Measurements from ENCODE around the gene IGHMBP2. TPM values are rescaled to one million over a fixed set of nuclear protein-coding genes. Genes with fewer than 3 reads are reported as not detected.

IGHMBP2 gene
- total RNA-seq, 2 experiments from 2014 or later = 17.5 to 37.9 TPM

DNA sequence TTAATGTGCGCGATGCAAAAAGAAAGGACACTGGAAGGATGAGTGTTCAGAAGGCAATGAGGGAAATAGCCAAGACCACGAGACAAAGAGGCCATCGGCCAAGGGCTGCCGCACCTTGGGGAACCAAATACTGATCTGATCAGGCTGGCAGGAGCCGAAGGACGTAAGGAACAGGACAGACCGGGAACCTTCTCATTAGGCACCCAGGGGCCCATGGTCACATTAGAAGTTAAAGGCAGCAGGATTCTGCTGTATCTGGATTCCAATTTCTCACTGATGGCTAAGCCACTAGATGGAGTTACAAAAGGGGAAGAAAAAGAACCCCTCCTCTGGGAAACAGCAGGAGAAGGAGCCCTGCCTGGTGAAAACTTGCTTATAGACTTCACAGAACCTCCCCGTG, 33.2 kb upstream of the IGHMBP2 start:
- no peaks in the 10 kb centered on the region for H3K9me3 ChIP-seq (ENCODE audit: low read length)
- no peak overlapping the region for H2AFZ ChIP-seq (ENCODE audit: low read length)
- intact Hi-C loops (cut with micrococcal nuclease; ENCODE audit: unreplicated experiment) = no loop called here
- H3K4me3 ChIP-seq (ENCODE audit: low read depth, low read length, poor library complexity, severe bottlenecking) = no peak overlapping the region
- H3K27ac ChIP-seq (ENCODE audit: low read depth, low read length, poor library complexity, severe bottlenecking) = no peak overlapping the region
- no peaks in the 10 kb centered on the region for H3K36me3 ChIP-seq (ENCODE audit: insufficient read depth, low read length)
- ChIA-PET POLR2A (no interaction called here), CTCF (ENCODE audit: unreplicated experiment) (no interaction called here)
- no peaks in the 10 kb centered on the region for H4K20me1 ChIP-seq (ENCODE audit: insufficient read depth, low read length)
- no peaks in the 10 kb centered on the region for H3K4me1 ChIP-seq (ENCODE audit: insufficient read depth, low read length, poor library complexity, severe bottlenecking)
- H3K9me2 ChIP-seq (ENCODE audit: insufficient read depth, low read length) = no peaks in the 10 kb centered on the region
- DNase-seq (ENCODE audit: low spot score) = no peak
- TF ChIP-seq, protein P1, sequence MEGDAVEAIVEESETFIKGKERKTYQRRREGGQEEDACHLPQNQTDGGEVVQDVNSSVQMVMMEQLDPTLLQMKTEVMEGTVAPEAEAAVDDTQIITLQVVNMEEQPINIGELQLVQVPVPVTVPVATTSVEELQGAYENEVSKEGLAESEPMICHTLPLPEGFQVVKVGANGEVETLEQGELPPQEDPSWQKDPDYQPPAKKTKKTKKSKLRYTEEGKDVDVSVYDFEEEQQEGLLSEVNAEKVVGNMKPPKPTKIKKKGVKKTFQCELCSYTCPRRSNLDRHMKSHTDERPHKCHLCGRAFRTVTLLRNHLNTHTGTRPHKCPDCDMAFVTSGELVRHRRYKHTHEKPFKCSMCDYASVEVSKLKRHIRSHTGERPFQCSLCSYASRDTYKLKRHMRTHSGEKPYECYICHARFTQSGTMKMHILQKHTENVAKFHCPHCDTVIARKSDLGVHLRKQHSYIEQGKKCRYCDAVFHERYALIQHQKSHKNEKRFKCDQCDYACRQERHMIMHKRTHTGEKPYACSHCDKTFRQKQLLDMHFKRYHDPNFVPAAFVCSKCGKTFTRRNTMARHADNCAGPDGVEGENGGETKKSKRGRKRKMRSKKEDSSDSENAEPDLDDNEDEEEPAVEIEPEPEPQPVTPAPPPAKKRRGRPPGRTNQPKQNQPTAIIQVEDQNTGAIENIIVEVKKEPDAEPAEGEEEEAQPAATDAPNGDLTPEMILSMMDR (conservative IDR thresholded peaks at IDR 0.05; ENCODE audit: low read length) = no peak
- no peak for TF ChIP-seq EZH2phosphoT487 (IDR thresholded peaks at IDR 0.05; ENCODE audit: borderline replicate concordance, low read depth, low read length)
- no peaks in the 10 kb centered on the region for H3K79me2 ChIP-seq (ENCODE audit: insufficient read depth, low read depth, low read length)
- H3K4me2 ChIP-seq (ENCODE audit: low read length) = no peak overlapping the region
- no TSS peak for BruUV-seq (replicated peaks)

GRCh38 chr11:68872216-68873003, 31.3 kb upstream of the IGHMBP2 start:
- BruUV-seq (replicated peaks) = no TSS peak
- Histone ChIP-seq H3K36me3 (ENCODE audit: insufficient read depth, low read length) (no peaks in the 10 kb centered on the region), H3K79me2 (ENCODE audit: insufficient read depth, low read depth, low read length) (no peaks in the 10 kb centered on the region), H2AFZ (ENCODE audit: low read length) (no peak overlapping the region), H3K27ac (ENCODE audit: low read depth, low read length, poor library complexity, severe bottlenecking) (no peak overlapping the region), H4K20me1 (ENCODE audit: insufficient read depth, low read length) (no peaks in the 10 kb centered on the region), H3K4me3 (ENCODE audit: low read depth, low read length, poor library complexity, severe bottlenecking) (no peak overlapping the region), H3K9me3 (ENCODE audit: low read length) (no peaks in the 10 kb centered on the region), H3K4me2 (ENCODE audit: low read length) (no peak overlapping the region), H3K9me2 (ENCODE audit: insufficient read depth, low read length) (no peaks in the 10 kb centered on the region), H3K4me1 (ENCODE audit: insufficient read depth, low read length, poor library complexity, severe bottlenecking) (no peaks in the 10 kb centered on the region)
- no peak for DNase-seq (ENCODE audit: low spot score)
- ChIA-PET POLR2A (interaction anchor here (0.6 kb wide), 1 partner anchor 9 kb away, joined by 3 read pairs; no protein-coding TSS in a partner anchor), CTCF (ENCODE audit: unreplicated experiment) (no interaction called here)
- intact Hi-C loops (cut with micrococcal nuclease; ENCODE audit: unreplicated experiment) = no loop called here
- TF ChIP-seq, protein P1 (conservative IDR thresholded peaks at IDR 0.05; ENCODE audit: low read length) = no peak
- no peak for TF ChIP-seq EZH2phosphoT487 (IDR thresholded peaks at IDR 0.05; ENCODE audit: borderline replicate concordance, low read depth, low read length)

DNA sequence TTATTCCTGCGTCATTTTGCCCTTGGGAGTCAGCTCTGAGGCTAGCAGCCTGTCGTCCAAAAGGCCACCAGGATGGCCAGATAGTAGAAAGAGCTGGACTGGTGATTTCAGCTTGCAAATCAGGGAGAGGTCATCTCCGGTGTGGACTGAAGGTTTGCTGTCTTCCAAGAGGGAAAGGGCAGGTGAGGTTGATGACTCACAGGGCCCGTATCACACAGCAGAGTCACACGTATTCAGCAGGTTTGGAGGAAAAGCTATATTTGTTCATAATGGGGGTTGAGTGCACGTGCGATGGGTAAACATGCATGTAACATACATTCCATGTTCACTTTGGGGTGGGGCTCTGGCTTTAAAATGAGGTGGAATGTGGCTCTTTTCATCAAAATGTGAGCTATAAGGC, 25.7 kb upstream of the IGHMBP2 start:
- Histone ChIP-seq H3K27ac (ENCODE audit: low read depth, low read length, poor library complexity, severe bottlenecking) (no peak overlapping the region), H2AFZ (ENCODE audit: low read length) (no peak overlapping the region), H3K4me3 (ENCODE audit: low read depth, low read length, poor library complexity, severe bottlenecking) (no peak overlapping the region), H3K4me2 (ENCODE audit: low read length) (no peak overlapping the region), H3K9me2 (ENCODE audit: insufficient read depth, low read length) (no peaks in the 10 kb centered on the region), H4K20me1 (ENCODE audit: insufficient read depth, low read length) (no peaks in the 10 kb centered on the region), H3K4me1 (ENCODE audit: insufficient read depth, low read length, poor library complexity, severe bottlenecking) (no peaks in the 10 kb centered on the region), H3K9me3 (ENCODE audit: low read length) (no peaks in the 10 kb centered on the region), H3K36me3 (ENCODE audit: insufficient read depth, low read length) (no peaks in the 10 kb centered on the region), H3K79me2 (ENCODE audit: insufficient read depth, low read depth, low read length) (no peaks in the 10 kb centered on the region)
- intact Hi-C loops (cut with micrococcal nuclease; ENCODE audit: unreplicated experiment) = no loop called here
- ChIA-PET CTCF (ENCODE audit: unreplicated experiment) (no interaction called here), POLR2A (no interaction called here)
- DNase-seq (ENCODE audit: low spot score) = no peak
- no peak for TF ChIP-seq EZH2phosphoT487 (IDR thresholded peaks at IDR 0.05; ENCODE audit: borderline replicate concordance, low read depth, low read length)
- TF ChIP-seq, protein P1 (conservative IDR thresholded peaks at IDR 0.05; ENCODE audit: low read length) = no peak
- no TSS peak for BruUV-seq (replicated peaks)
